NOMO-1 treated with dmso at 0.1 percent for 144 hours (cell line): ENCODE results near the gene INO80C.
"Not testable (repeated sequence)": the region's sequence is repeated elsewhere in the genome, so short reads cannot be mapped to it uniquely, and the experiment has no call there.

Experiments used
- DNase-seq: peaks from one replicate; lab custom pipeline; 2025; ENCODE audit not compliant: unreplicated experiment; lab: John Stamatoyannopoulos, UW

INO80C gene

DNA sequence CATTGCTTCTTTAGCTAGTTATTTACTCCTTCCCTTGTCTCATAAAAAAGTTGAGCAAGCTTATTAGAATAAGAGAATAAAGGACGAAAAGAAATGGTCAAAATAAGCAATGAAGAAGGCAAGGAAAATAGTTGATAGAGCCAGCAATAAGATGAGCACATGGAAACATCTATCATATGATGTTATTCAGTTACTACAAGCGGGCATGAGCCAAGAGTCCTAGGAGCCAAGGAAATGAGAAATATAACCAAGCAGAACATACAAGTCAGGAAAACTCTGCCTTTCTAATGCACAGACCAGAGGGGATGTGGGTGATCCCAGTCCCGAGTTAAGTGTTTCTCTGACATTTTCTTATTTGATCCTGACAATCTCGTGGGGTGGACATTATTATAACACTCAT is 33.9 kb downstream of the INO80C start:
- DNase-seq, result no peak

DNA sequence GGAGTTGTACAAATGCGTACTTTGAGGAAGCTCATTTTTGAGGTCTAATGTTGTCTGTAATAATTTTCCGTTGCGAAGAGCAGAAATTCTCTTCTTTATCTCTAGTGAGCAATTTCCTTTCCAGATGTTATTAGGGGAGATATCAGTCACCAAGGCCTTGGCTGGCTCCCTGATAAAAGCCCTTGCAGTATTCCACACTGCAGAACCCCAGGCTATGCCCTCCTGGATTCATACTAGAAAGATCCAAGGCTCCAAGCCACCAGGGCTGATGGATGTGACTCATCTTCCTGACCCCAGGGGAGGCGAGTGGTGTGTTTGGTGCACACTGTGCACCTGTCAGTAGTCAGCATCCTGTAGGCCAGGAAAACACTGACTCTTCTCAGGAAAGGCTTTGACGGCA is 34.7 kb downstream of the INO80C start:
- no peak for DNase-seq

DNA sequence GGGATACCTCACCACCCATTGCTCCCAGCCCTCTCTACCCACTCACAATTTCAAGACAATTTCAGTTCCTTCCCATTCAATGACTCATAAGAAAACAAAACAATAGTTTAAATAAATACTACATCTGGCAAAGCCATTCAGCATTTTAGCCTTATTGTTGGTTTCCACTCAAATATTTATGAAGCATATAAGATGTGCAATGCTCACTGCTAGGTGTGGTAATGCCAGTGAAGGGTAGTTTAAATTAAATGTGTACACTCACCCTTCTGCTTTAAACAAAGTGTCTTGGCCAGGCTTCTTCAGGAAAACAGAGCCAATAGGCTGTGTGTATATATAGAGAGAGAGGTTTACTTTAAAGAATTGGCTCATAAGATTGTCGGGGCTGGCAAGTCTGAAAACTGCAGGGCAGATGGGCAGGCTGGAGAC is 37.0 kb downstream of the INO80C start:
- no peak for DNase-seq

DNA sequence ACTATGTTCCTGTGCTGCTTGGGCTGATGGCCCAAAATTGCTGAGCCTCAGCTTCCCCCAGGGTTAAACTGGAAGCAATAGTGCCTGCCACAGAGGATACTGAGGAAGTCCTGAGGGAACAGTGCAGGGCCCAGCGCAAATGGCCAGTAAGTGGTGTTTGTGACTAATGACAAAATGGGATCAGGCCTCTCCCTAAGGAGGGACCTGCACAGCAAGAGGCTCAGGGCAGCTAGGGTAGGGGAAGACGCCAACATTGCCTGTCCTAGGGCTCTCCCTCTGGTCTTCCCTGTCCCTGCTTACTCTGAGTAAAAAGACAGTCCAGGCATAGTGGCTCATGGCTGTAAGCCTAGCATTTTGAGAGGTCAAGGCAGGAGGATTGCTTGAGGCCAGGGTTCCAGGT is 37.8 kb downstream of the INO80C start:
- no peak for DNase-seq

DNA sequence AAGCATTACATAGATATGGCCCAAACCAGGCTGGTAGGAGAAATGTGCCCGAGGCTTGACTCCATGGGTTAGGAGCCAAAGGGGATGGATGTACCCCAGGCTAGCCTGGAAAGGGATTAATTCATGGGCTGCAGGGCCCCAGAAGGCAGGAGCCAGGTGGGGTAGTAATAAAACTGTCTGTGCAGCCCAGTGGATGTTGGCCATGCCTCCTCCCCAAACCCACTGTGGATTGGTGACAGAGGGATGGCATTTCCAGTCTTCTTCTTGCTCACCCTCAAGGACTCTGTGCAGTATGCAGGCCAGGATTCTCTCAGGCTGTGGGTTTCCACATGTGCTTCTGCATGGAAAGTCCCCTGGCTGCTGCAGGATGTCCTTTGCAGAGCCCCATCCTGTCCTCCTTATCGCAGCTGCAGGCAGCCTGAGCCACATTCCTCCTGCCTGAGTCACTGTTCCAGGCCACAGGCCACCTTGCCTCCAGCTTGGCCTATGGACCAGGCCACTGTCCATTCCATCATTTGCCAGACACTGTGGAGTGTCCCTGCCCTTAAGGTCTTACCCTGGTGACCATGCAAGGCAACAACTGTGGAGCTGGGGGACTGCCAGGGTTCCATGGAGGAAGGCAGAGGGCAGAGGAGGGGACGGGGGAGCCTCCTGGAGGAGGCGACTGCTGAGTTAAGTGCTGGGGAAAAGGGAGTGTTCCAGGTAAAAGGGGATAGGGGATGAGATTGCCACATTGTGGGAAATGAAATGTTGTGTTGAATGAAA is 38.9 kb downstream of the INO80C start:
- no peak for DNase-seq

DNA sequence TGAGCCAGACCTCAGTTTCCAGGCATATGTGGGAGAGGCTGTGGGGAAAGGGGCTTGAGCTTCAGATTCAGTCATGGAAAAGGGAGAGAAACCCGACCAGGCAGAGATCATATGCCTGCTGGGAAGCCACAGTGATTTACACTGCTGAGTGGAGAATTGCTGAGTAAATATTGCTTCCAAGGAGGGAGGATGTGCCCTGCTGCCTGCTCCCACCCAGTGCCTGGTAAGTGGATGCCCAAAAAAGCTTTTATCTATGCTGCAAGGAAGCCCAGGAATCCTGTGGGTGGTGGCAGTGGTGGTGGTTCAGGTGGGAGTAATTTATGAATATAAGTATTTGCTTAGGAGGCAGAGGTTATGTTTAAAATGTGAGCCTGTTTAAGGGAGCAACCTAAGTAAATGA is 39.5 kb downstream of the INO80C start:
- DNase-seq, result no peak

DNA sequence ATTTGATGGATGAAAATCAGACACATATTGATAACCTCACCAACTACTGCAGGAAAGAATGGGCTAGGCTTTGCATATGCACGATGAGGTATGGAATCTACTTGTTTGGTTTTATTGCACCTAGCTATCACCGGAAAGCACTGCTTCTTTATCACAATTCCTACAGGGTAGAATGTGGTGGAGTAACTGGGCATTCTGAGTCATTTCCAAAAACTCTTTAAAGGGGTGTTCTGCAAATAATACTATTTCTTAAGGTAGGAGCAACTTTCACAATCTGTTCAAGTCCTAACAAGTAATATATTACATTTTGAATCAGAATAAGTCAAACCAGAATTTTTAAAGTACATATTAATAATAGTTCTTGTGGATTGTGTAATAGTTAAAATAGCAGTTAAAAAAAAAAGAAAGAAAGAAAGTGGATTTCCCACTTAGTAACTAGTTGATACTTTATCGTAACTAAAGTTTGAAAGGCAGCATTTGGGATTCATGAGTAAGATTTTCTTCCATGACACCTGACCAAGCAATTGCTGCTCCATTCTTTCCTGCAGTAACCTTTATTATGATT is 40.5 kb downstream of the INO80C start:
- DNase-seq, result no peak

DNA sequence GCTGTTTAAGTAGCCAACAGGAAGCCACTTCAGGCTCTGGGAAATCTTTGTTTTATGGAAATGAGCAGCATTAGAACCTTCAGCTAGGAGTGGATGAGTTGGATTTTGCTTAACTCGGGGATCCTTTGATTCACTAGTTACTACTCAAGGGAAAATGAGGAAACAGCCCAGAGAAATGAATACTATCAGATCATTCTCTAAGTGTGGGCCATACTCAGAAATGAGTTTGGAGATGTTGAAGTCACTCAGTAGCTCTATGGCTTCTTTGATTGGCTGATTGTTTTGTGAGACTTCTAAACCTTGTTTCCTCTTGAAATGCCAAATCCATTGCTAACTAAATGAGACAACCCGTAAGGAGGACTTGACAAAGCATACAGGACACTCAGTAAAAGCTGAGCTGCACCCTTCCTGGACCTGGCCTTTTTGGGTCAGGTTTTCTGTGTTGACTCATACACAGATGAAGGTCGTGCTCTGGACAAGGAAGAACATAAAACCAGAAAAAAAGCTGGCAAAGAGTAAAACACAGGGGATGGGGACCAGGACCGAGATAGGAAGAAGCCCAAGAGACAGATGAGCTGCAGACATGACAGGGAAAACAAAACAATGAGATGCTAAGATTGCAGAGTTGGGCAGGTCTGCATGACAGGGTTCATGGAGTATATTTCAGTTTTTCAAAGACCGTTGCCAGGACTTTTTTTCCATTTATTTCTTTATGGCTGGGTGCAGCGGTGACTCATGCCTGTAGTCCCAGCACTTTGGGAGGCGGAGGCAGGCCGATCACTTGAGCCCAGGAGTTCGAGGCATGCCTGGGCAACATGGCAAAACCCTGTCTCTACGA is 41.6 kb downstream of the INO80C start:
- no peak for DNase-seq

DNA sequence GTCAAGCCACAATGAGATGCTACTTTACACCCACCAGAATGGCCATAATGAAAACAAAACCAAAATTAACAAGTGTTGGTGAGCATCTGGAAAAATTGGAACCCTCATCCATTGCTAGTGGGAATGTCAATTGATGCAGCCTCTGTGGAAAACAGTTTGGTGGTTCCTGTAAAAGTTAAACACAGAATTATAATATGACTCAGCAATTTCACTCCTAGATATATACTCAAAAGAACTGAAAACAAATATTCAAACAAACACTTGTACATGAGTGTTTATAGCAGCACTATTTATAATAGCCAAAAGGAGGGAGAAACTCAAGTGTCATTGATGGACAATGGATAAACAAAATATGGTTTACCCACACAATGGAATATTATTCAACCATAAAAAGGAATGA is 43.0 kb downstream of the INO80C start:
- no peak for DNase-seq

DNA sequence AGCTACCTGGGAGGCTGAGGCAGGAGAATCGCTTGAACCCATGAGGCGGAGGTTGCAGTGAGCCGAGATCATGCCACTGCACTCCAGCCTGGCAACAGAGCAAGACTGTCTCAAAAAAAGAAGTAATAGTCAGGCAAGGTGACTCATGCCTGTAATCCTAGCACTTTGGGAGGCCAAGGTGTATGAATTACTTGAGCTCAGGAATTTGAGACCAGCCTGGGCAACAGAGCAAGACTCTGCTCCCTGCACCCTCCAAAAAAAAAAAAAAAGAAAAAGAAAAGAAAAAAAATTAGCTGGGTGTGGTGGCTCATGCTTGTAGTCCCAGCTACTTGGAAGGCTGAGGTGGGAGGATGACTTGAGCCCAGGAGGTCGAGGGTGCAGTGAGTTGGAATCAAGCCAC is 44.7 kb downstream of the INO80C start:
- DNase-seq, result not testable (repeated sequence)

DNA sequence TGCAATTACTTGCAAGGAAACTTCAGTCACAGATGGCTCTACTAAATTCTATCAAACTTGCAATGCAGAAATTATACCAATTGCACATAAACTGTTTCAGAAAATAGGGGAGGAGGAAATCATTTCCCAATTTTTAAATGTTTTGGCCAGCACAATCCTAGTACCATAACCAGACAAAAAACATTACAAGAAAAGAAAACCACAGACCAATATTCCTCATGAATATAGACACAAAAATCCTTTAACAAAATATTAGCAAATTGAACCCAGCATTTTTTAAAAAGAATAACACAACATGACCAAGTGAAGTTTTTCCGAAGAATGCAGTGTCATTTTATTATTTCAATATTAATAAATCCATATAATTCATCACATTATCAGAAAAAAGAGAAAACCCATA is 45.8 kb downstream of the INO80C start:
- DNase-seq, result no peak

DNA sequence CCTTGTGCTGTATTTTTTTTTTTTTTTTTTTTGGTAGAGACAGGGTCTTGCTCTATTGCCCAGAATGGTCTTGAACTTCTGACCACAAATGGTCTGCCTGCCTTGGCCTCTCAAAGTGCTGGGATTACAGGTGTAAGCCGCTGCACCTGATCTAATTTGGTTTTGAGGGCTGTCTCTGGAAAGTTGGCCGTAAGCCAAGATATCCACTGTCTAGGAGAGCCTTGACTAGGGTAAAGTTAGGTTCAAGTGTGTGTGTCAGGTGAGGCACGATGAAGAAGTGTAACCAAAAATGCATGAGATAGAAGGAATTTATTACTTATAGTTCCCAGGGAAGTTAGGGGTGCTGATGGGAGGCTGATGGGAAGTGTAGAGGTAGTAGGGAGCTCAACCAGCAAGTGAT is 46.7 kb downstream of the INO80C start:
- DNase-seq, result no peak

DNA sequence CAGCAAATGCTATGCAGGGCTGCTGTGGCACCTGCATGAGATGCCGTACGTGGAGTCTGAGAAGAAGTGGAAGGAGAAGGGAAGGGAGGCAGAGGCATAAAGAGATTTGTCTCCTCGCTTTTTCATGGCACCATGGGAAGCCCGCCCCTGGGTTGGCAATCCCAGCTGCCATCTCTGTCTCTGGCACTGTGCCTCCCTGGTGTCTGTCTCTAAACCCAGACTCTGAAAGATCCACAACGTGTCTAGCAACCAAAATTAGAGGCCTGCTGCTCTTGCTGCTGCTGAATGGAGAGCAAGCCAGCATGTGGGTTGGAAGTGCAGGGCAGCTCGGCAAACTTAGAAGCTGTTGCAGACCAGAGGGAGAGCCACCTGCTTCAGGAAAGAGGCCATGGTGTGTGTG is 53.1 kb downstream of the INO80C start:
- no peak for DNase-seq

DNA sequence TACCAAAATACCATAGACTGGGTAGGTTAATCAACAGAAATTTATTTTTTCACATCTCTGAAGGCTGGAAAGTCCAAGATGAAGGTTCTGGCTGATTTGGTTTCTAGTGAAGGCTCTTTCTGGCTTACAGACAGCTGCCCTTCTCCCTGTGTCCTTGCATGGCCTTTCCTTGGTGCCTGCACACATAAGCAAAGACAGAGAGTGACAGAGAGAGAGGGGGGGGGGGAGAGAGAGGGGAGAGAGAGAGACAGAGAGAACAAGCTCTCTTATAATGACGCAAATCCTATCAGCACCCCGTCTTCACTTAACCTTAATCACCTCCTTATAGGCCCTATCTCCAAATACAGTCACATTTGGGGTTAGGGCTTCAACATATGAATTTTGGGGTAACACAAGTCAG is 53.9 kb downstream of the INO80C start:
- DNase-seq, result no peak

DNA sequence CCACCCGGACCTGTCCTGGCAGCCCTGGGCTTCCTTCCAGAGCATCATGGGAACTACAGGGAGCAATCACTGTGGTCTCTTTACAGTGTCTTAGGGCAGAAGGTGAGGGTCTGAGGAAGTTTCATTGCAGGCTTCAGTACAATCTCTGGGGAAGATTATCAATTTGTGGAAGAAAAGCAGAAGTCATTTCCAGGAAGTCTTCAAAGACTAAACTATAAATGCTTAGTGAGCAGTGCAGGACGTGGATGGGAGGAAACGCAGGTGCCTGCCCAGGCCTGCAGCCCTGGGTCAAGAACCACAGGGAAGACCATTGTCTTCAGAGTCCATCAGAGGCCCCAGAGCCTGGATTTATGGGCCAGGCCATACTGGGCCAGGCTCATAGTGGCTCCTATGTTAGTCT is 54.3 kb downstream of the INO80C start:
- DNase-seq, result peak; percentile 22

DNA sequence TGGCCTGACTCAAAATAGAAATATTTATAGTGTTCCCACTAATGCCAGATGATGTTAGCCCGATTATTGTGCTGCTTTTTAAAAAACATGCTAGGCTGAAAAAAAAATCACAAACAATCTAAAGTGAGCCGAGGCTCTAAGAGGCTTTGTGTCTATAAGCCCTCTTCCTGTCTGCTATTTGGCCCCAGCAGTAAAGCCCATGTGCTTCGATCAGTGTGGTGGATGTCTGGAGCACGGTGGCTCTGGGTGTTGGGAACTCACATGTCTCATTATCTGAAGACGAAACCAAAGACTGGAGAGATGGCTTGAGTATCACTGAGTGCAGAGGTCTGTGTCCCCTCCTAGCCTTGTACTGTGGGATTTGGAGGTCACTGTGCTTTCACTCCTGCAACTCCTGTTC is 55.1 kb downstream of the INO80C start:
- no peak for DNase-seq

DNA sequence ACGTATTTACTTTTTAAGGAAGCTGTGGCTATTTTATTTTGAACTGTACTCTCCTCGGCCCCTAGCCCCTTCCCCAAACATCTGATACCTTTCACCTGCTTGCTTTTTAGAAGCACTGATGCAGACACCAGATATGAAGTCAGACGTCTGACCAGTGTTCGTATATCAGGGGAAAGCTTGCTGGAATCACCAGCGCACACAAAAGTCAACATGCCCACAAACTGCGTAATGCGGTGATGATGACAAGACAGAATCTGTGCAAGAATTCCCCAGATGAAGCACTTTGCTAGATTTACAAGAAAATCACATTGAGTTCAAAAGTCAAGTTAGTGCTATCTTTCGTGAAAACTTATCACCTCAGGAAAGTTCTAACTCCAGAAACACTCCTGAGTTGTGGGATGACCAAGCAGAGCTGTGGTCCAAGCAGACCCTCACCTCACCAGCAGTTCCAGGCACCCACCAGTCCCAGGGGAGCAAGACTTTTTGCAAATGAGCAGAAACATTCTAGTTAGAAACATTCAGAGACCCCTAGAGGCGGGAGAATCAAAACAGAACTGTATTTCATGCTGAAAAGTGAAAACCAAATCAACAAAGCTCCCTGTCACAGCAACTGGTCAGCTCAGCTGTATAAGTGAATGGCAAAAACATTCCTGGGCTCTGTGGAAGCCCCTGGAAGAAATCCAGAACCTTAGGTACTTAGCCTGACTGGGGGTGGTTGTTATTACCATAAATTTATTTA is 55.7 kb downstream of the INO80C start:
- DNase-seq, result no peak

DNA sequence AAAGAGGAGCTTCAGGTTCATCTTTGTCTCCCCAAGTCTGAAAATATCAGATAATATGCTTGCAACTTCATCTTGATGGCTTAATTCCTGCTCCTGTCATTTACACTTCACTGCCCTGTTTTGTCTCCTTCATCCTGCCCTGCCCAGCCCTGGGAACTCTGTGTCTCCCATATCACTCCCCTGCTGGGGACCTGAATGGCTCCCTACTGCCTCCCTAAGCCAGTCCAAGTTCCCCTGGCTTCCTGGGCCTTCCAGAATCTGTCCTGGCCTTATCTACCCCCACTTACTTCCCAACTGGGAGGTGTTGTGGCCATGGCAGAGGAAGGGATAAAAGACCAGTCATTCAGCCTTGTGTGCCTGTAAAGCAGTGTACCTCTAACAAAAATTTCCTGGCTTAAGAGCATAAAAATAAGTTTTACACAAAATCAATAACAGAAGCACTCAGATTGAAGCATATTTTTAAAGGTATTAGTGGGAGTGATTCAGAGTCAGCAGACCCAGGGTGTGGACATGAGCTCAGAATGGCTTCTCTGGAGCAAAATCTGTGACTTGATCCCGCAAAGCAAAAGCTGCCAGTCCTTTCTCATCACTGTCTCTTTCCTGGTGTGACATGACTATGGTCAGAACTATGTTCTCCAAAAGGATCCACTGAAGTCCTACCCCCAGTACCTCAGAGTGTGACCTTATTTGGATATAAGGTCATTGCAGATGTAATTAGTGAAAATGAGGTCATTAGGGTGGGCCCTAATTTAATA is 59.1 kb downstream of the INO80C start:
- no peak for DNase-seq

DNA sequence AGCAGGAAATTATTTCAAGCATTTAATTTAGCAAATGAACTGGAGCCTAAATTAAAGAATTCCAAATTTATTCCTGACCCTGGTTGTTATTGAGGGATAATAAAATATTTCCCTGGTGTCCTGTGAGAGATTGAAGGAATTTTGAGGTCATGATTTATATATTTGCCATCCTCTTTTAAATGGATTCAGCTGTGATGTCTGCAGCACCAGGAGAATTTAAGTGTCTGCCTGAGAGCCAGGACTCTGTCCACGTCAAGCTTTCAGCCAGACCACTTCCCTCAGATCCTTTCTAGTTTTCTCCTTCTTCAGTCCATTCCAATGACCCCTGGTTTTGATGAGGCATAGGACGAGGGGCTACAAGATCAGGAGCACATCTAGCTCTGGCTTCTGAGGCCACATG is 59.9 kb downstream of the INO80C start:
- DNase-seq, result no peak

DNA sequence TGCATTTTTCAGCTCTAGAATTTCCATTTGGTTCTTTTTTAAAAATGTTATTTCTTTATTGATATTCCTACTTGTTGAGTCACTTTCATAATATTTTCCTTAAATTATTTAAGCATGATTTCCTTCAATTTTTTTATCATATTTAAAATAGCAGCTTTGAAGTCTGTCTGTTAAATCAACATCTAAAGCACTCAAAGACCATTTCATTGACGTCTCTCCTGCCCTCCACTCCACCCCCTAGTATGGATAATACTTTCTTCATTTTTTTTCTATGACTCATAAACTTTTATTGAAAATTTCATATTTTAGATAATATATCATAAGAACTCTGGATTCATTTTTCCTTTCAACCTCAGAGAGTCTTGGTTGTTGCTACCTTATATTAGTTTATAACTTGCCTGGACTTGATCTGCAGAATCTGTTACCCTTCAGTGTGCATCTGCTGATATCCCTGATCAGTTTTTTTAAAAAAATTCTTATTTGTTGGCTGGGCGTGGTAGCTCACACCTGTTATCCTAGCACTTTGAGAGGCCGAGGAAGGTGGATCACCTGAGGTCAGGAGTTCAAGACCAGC is 61.6 kb downstream of the INO80C start:
- DNase-seq, result no peak
